ENCODE measurements around the gene PACS2.
"Not testable (repeated sequence)": the region's sequence is repeated elsewhere in the genome, so short reads cannot be mapped to it uniquely, and the experiment has no call there.

Gene PACS2

GRCh38 chr14:105314287-105315200 lies at the start of gene PACS2:
TSS of gene PACS2 (plus strand) at chr14:105314748. CDS start at chr14:105314919, 171 bp downstream.
- no peak for DNase-seq

- DNase-seq: no peak
Observed at GRCh38 chr14:105267820-105268548, 46.6 kb upstream of the PACS2 start.

GRCh38 chr14:105268736-105269354 lies 45.7 kb upstream of the PACS2 start:
- no peak for DNase-seq

GRCh38 chr14:105269405-105269804 lies 45.1 kb upstream of the PACS2 start:
- no peak for DNase-seq

GRCh38 chr14:105271224-105271890 lies 43.2 kb upstream of the PACS2 start:
- peak; percentile 10 to 30 for DNase-seq

- no peak for DNase-seq
Observed at GRCh38 chr14:105272623-105273022, 41.9 kb upstream of the PACS2 start.

GRCh38 chr14:105273062-105273461 lies 41.5 kb upstream of the PACS2 start:
- DNase-seq: no peak

GRCh38 chr14:105274637-105275036 lies 39.9 kb upstream of the PACS2 start:
- DNase-seq: no peak

GRCh38 chr14:105275267-105275946 lies 39.1 kb upstream of the PACS2 start:
- no peak for DNase-seq

- DNase-seq: not testable (repeated sequence)
Observed at GRCh38 chr14:105277448-105277847, 37.1 kb upstream of the PACS2 start.

- DNase-seq: no peak
Observed at GRCh38 chr14:105279642-105280361, 34.7 kb upstream of the PACS2 start.

- DNase-seq: no peak
Observed at GRCh38 chr14:105280525-105280924, 34.0 kb upstream of the PACS2 start.

GRCh38 chr14:105281371-105282097 lies 33.0 kb upstream of the PACS2 start:
- DNase-seq: peak in 1 of 2 experiments; percentile 46

GRCh38 chr14:105282098-105282725 lies 32.3 kb upstream of the PACS2 start:
- DNase-seq: no peak

GRCh38 chr14:105283028-105283427 lies 31.5 kb upstream of the PACS2 start:
- no peak for DNase-seq

GRCh38 chr14:105283899-105284298 lies 30.6 kb upstream of the PACS2 start:
- DNase-seq: no peak

GRCh38 chr14:105285174-105285573 lies 29.4 kb upstream of the PACS2 start:
- DNase-seq: no peak

- no peak for DNase-seq
Observed at GRCh38 chr14:105286759-105287144, 27.8 kb upstream of the PACS2 start.

- DNase-seq: no peak
Observed at GRCh38 chr14:105287249-105288102, 27.1 kb upstream of the PACS2 start.

Data from cerebellar nuclear complex (tissue), 1 donor.